HG03135 (cell line): ENCODE results near the gene TRPV5.

Source experiments
- ATAC-seq: cut with Tn5 transposase; IDR thresholded peaks from one replicate; pipeline ENCODE4 v1.9.1; 2021; ENCODE audit warnings: mild to moderate bottlenecking, moderate library complexity; ENCODE audit not compliant: unreplicated experiment

TRPV5 gene

DNA sequence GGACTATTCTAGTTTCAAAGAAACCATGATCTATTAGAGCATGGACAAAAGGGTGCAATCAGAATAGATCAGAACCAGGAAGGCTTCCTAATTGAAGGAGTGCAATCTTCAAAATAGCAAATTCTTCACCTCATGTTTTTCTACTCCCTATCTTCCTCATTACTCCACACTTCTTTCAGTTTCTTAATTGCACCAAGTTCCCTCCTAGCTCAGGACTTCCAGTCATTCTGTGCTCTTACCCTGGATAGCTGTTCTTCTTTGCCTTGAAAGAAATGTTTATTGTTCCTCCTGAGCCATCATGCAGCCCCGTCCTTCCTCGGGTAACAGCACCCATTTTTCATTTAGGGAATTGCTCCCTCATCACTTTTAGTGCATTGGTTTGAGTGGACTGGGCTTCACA, 23.1 kb downstream of the TRPV5 start:
- no peak for ATAC-seq

DNA sequence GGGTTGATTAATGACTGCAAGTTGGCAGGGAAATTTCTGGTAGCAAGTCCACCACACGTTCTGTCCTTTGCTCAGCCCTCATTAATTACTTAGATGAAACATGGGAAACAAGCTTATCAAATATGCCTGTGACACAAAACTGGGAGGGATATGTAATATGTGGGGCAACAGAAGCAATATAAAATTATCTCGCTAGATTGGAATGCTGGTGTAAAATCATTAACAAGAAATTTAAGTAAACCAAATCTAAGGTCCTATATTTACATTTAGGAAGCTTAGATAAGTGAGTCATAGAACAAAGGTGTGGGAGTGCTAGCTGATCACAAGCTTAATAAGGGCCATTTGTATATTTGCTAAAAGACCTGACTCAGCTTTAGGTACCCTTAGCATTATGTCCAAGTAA, 23.5 kb downstream of the TRPV5 start:
- ATAC-seq: no peak

- ATAC-seq: no peak
Measured at GRCh38 chr7:142908921-142909890, 24.3 kb downstream of the TRPV5 start.

DNA sequence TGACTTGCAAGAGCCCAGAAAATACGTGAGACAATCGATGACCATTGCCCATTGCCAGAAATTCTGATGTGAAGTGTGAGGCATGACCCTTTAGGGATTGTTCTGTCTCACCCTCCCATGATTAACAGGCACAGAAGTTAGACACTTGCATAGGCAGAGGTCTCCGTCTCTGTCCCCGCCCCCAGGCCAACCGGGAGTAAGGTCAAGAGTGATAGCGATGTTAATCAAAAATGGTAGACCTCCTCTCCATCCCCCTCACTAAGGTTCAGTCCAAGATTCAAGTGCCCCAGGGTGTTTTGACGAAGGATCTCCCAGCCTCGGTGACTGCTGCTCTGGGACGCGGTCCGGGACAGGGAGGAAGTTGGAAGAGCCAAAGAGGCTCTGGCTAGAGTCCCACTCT, 25.3 kb downstream of the TRPV5 start:
- no peak for ATAC-seq

DNA sequence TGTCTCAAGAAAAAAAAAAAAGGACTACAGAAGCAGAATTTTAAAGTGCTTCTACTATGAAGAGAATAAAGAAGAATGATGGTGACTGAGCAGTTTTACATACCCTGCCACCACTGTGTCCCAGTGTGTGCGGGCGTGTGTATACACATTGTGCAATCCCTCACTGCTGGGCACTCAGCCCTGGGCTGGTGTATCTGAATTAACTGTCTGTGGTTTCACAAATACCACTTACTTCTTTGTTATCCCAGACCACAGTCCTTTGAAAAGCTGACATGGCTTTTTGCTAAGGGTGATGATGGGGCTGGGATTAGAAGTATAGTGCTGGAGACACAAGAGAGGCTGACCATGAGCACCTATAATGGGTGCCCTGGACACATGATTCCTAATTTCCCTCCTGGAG, 26.9 kb downstream of the TRPV5 start:
- ATAC-seq: no peak

GRCh38 chr7:142905759-142906158, 27.8 kb downstream of the TRPV5 start:
- ATAC-seq: no peak

- ATAC-seq: no peak
Measured at GRCh38 chr7:142904128-142904527, 29.4 kb downstream of the TRPV5 start.

DNA sequence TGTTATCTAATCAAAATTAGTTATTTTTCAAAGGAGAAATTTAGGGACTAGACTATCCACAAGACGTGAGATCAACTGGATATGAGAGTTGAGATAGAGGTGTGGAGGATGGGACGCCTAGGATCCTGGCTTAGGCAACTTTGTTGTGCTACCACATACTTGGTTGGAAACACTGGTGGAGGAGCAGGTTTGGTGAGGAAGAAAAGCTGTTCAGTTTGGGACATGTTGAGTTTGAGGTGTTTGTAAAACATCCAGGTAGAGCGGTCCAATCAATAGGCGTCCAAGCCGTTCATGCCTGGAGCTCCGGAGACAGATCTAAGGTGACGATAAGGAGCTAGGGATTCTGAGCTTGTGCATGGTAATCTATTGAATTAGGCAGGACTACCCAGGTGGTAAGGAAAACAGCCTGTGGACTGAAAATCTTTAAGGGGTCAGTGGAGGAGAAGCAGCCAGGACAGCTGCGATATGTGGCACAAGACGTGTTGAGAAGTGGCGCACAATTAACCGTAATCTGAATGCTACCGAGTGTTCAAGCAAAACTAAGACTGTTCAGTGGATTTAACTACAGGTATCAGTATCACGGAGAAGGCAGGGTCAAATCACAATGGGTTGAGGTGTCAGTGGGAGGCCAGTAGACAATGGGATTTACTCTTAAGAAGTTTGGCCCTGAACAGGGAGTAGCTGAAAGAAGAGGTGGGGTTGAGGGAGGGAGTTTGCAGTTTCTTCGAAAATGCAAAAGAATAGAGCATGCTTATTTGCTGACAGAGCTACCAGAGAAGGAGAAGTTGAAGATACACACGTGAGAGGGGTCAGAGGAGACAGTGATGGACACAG, 31.9 kb downstream of the TRPV5 start:
- ATAC-seq: no peak

DNA sequence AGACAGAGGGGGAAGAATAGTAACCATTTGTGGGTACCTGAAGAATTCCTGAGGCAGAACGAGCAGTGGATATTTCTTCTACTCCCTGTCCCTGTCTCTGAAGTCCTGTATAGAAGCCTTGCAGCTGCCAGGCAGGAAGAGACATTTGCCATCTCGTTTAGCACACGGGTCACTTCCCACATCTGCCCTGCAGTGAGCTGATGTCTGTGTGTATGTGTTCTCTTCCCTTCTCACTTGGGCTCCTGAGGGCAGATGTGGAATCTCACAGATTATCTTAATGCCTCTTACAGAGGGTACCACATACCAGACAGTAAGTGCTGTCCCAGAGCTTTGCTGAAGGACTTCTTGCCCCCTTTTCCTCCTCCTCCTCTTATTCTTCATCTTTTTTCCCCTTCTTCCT, 33.9 kb downstream of the TRPV5 start:
- no peak for ATAC-seq

DNA sequence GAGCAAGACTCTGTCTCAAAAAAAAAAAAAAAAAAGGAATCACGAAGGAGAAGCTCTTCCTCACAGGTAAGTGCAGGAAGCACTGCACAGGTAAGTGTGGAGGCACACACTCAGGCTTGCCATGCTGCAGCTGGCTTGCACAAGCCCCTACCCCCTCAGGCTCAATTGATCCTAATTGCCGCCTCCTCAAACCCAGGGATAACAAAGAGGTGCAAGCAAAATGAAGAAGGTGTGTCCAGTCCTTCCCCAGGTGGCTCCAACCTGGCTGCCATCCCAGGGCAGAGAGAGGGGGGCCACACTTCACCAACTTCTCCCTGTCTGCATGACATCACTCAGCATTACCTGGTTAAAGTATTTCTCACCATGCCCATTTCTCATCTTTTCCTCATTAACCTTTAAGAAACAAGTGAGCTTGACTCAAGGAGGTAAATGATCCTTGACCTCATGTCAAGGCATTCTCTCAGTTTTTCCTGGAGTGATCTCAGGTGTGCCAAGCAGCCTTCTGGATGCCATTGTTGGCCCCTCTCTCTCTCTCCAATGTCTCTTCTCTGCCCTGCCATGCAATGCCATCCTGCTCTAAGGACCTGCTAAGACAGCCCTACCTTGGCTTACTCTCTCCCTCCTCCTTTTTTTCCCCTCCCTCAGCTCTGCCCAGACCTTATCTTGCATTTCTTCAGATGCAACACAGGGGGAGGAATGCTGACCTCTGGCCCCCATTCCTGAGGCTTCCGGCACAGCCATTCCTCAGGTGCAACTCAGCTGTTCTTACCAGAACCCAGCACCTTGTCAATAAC, 35.0 kb downstream of the TRPV5 start:
- no peak for ATAC-seq

- no peak for ATAC-seq
Measured at GRCh38 chr7:142897691-142898090, 35.9 kb downstream of the TRPV5 start.

DNA sequence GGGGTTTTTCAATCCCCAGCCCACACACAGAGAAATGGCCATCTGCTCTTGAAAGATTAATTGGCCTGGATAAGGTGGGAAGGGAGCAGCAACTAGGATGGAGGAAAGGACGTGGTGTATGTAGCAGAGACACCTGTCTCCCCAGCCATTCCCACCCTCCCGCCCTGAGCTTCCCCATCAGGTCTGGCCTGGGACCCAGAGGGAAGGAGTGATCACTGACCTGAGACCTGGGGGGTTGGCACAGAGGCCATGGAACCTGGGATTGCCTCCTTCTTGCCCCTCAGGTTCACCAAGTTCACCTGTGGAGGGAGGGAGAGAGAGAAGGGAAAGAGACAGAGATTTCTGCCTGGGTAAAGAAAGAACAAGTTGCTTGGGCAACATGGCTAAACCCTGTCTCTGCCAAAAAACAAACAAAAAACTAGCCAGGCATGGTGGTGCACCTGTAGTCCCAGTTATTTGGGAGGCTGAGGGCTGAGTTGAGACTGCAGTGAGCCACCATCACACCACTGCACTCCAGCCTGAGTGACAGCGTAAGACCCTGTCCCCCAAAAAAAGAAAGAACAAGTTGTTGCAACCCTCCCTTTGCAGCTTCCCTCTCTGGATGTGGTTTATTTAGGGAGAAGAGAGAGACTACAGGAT, 36.7 kb downstream of the TRPV5 start:
- ATAC-seq: no peak

GRCh38 chr7:142896151-142896550, 37.4 kb downstream of the TRPV5 start:
- no peak for ATAC-seq

DNA sequence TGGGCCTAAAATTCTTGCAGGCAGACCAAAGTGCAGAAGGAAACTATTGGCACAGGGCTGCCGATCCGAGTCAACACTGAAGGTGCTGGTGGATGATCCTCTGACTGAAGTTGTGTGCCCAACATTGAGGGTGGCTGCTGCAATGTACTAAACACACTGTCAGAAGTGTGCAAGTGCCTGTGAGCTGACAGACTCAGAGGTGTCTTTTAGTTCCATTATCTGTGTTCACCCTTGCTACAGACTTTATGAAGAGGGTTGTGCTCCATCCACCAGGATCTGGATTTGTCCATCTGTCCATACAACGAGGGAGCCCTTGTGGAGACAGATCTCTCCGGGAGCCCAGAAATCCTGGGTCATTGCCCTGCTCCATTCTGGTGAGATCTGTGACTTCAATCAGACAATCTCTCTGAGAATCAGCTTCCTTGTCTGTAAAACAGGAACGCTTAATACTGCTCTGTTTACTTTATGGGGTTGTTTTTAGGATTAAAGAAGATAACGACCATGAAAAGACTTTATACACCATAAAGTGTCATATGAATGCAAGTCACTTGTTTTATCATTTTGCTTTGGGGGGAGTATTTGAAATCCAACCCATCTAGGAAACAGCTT, 38.5 kb downstream of the TRPV5 start:
- ATAC-seq: no peak

GRCh38 chr7:142894112-142894984, 39.2 kb downstream of the TRPV5 start:
- ATAC-seq: no peak

GRCh38 chr7:142892951-142893350, 40.6 kb downstream of the TRPV5 start:
- ATAC-seq: no peak

GRCh38 chr7:142891490-142892082, 42.0 kb downstream of the TRPV5 start:
- no peak for ATAC-seq

DNA sequence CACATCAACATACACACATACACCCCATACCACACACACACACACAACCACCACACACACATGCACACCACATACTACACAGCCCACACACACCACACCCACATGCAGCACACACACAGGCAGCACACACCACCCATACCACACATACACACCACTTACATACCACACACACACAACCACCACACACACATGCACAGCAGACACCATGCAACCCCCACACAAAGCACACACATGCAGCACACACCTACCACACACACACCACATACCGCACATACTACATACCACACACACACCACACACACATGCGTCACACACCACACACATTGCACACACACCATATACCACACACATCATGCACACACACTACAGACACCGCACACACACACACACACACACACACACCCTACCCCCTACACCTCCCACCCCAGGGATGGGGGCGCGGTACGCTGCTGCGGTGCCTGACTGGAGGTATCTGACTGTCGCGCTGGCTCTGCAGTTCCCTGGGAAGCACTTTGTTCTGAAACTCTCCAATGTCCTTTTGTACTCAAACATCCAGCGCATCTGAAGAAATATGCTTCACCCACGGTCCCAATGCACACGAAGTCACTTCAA, 42.6 kb downstream of the TRPV5 start:
- no peak for ATAC-seq
